Glutamatergic neuron (in vitro differentiated cells): ENCODE measurements around the gene SLC17A7. TPM values are rescaled to one million over a fixed set of nuclear protein-coding genes. Genes with fewer than 3 reads are reported as not detected.
"Not testable (repeated sequence)": the region's sequence is repeated elsewhere in the genome, so short reads cannot be mapped to it uniquely, and the experiment has no call there.

ENCODE experiments used
- DNase-seq: peaks from one replicate; pipeline ENCODE4 v3.0.0; 2022
- H3K27ac Mint-ChIP-seq: one replicate; pipeline ENCODE4 v1.8.0; 2020; ENCODE audit warnings: mild to moderate bottlenecking, mixed read lengths, inconsistent platforms; ENCODE audit not compliant: unreplicated experiment
- H3K27me3 Mint-ChIP-seq: one replicate; pipeline ENCODE4 v1.8.0; 2020; ENCODE audit warnings: mild to moderate bottlenecking, moderate library complexity, mixed read lengths, inconsistent platforms; ENCODE audit not compliant: unreplicated experiment
- H3K36me3 Mint-ChIP-seq: one replicate; pipeline ENCODE4 v1.8.0; 2020; ENCODE audit warnings: mild to moderate bottlenecking, mixed read lengths, inconsistent platforms; ENCODE audit not compliant: unreplicated experiment
- H3K4me1 Mint-ChIP-seq: one replicate; pipeline ENCODE4 v1.8.0; 2020; ENCODE audit warnings: mild to moderate bottlenecking, low read depth, mixed read lengths, inconsistent platforms; ENCODE audit not compliant: unreplicated experiment
- H3K4me3 Mint-ChIP-seq: one replicate; pipeline ENCODE4 v1.8.0; 2020; ENCODE audit warnings: mild to moderate bottlenecking, mixed read lengths, inconsistent platforms; ENCODE audit not compliant: unreplicated experiment
- H3K9me3 Mint-ChIP-seq: one replicate; pipeline ENCODE4 v1.8.0; 2020; ENCODE audit warnings: mild to moderate bottlenecking, moderate library complexity, mixed read lengths, inconsistent platforms; ENCODE audit not compliant: unreplicated experiment
- CTCF ChIP-seq: fragments of 200-600 bp; sonication (generic); IDR thresholded peaks from one replicate; pipeline ENCODE4 v1.5.0; 2021; ENCODE audit not compliant: partially characterized antibody, unreplicated experiment
- total RNA-seq: library from RNA; stranded (reverse); fragmentation: NEBNext Ultra II Directional; extraction: Animal tissue kit (Norgen Biotek cat#: 25700); gene quantifications from one replicate; pipeline ENCODE4 v1.2.1, GENCODE V29; 2021; ENCODE audit not compliant: unreplicated experiment

SLC17A7 gene
- total RNA-seq, 1 donor from 2014 or later: 188 TPM

DNA sequence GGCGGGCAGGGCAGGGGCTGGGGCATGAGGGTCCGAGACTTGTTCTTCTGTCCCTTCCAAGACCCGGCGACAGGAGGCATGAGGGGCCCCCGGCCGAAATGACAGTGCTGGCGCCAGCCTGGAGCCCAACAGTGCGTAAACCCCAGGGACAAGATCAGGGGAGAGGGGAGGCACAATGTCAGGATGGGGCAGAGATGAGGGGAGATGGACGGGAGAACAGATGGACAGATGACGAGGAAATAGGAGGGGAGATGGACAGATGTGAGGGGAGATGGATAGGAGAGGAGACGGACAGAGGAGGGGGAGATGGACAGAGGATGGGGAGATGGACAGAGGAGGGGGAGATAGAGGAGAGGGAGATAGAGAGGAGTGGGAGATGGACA, 33.2 kb upstream of the SLC17A7 start:
- no peak for TF ChIP-seq CTCF
- no peaks in the 10 kb centered on the region for H3K36me3 Mint-ChIP-seq
- peaks cover 7% of the 10 kb centered on the region for H3K4me1 Mint-ChIP-seq
- peaks cover 3% of the 10 kb centered on the region for H3K9me3 Mint-ChIP-seq
- H3K4me3 Mint-ChIP-seq: peak overlapping the region; percentile 65
- H3K27me3 Mint-ChIP-seq: peaks cover 9% of the 10 kb centered on the region
- H3K27ac Mint-ChIP-seq: peak overlapping the region; percentile 94
- DNase-seq: peak; percentile 48

DNA sequence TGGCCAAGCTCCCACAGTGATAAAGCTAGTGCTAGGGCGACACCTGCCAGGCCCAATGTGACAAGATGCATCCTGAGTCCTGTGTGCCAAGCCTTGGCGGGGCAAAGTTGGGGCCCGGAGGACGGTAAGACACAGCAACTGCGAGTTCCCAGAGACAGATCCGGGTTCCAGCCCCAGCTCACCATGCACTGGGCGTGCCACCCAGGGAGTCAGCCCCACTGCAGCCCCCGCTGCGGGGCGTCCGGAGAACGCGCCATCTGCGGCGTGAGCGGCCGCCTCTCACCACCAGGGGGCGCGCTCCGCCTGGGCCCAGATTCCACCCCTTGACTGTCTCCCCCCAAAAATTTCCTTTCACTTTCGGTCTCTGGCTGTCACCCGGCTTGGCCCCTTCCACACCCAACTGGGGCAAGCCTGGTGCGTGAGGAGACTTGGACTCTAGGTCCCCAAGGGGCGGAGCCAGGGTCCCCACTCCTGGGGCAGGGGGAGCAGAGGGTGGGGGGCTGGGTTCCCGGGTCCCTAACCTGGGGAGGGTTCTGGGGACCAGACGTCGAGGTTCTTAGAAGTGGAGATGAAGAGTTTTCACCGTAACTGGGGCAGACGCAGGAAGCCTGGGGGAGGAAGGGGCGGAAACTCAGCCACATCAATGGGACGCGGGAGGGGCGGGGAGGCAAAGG, 32.7 kb upstream of the SLC17A7 start, which contains the start of gene FLT3LG:
TSS of gene FLT3LG (plus strand) at position 348 of the 674 bp plus-strand sequence. CDS start 425 bp downstream, outside the sequence.
- Mint-ChIP-seq H3K9me3 (peaks cover 3% of the 10 kb centered on the region), H3K27me3 (peaks cover 9% of the 10 kb centered on the region), H3K27ac (peak within 1 kb of the TSS; percentile 94), H3K36me3 (no peaks in the 10 kb centered on the region), H3K4me3 (peak within 1 kb of the TSS; percentile 65), H3K4me1 (peaks cover 9% of the 10 kb centered on the region)
- TF ChIP-seq CTCF: peak; percentile 98
- peak; percentile 67 for DNase-seq

DNA sequence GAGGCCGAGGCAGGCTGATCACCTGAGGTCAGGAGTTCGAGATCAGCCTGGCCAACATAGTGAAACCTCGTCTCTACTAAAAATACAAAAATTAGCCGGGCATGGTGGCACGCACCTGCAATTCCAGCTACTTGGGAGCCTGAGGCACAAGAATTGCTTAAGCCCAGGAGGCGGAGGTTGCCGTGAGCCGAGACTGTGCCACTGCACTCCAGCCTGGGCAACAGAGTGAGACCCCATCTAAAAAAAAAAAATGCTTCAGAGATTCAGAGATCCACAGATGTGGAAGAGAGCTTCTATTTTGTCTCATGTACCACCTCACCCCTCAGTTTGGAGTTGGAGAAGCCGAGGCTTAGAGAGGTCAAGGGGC, 32.2 kb upstream of the SLC17A7 start:
- H3K27me3 Mint-ChIP-seq: peaks cover 12% of the 10 kb centered on the region
- peak overlapping the region; percentile 69 for H3K27ac Mint-ChIP-seq
- not testable (repeated sequence) for H3K36me3 Mint-ChIP-seq, DNase-seq, H3K9me3 Mint-ChIP-seq, H3K4me3 Mint-ChIP-seq
- H3K4me1 Mint-ChIP-seq: peaks cover 13% of the 10 kb centered on the region

DNA sequence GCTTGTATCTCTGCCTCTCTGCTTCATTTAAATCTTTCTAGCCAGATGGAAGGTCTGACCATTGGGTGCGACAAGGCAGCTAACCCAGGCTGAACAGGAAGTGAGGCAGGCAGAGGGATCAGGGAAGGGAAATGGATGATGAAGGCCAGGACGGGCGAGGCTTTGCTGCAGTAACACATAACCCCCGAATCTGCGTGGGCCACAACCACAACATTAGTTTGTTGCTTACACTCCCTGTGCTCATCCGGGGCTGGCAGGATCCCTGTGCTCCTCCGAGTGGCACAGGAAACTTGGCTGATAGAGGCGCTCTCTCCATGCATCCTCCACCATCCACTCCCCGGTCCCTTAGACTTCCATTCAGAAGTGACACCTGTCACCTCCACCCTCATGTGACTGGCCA, 31.6 kb upstream of the SLC17A7 start:
- H3K9me3 Mint-ChIP-seq: peaks cover 3% of the 10 kb centered on the region
- no peak overlapping the region for H3K4me3 Mint-ChIP-seq
- H3K27me3 Mint-ChIP-seq: peaks cover 12% of the 10 kb centered on the region
- H3K27ac Mint-ChIP-seq: peak overlapping the region; percentile 69
- no peaks in the 10 kb centered on the region for H3K36me3 Mint-ChIP-seq
- DNase-seq: no peak
- no peak for TF ChIP-seq CTCF
- H3K4me1 Mint-ChIP-seq: peaks cover 13% of the 10 kb centered on the region

- H3K4me3 Mint-ChIP-seq: no peak overlapping the region
- peaks cover 9% of the 10 kb centered on the region for H3K27me3 Mint-ChIP-seq
- peak overlapping the region; percentile 91 for H3K27ac Mint-ChIP-seq
- no peak for TF ChIP-seq CTCF
- peaks cover 11% of the 10 kb centered on the region for H3K4me1 Mint-ChIP-seq
- peaks cover 3% of the 10 kb centered on the region for H3K9me3 Mint-ChIP-seq
- H3K36me3 Mint-ChIP-seq: no peaks in the 10 kb centered on the region
- no peak for DNase-seq
These were observed 29.3 kb upstream of the SLC17A7 start for GRCh38 chr19:49470615-49470978.
